GM12874 (cell line): Measurements from ENCODE around the gene ARPC5L.

Experiments
- CTCF ChIP-seq: IDR thresholded peaks from 2 replicates; pipeline ENCODE4 v1.5.1; 2011; ENCODE audit warnings: low read depth, mild to moderate bottlenecking, control low read depth, low read length, moderate library complexity; ENCODE audit not compliant: insufficient read depth

Gene ARPC5L

GRCh38 chr9:124861342-124862229 is at the start of gene ARPC5L, which contains the start of gene RPL35:
Gene ARPC5L, plus strand, starts transcription at chr9:124862130. Its CDS starts 7,161 bp downstream, at chr9:124869291.
Gene RPL35, minus strand, starts transcription at chr9:124861957. Its CDS starts 45 bp downstream, at chr9:124861912.
- TF ChIP-seq CTCF, result no peak

GRCh38 chr9:124812441-124812876 is 49.5 kb upstream of the ARPC5L start:
- TF ChIP-seq CTCF, result no peak

- no peak for TF ChIP-seq CTCF
These were observed 48.9 kb upstream of the ARPC5L start for GRCh38 chr9:124813041-124813440.

- TF ChIP-seq CTCF, result no peak
These were observed 48.3 kb upstream of the ARPC5L start for GRCh38 chr9:124813501-124814163.

GRCh38 chr9:124814164-124814535 is 47.8 kb upstream of the ARPC5L start:
- no peak for TF ChIP-seq CTCF

- no peak for TF ChIP-seq CTCF
These were observed 46.3 kb upstream of the ARPC5L start for GRCh38 chr9:124815601-124816000.

GRCh38 chr9:124818431-124819281 is 43.3 kb upstream of the ARPC5L start:
- no peak for TF ChIP-seq CTCF
